Measurements from ENCODE around the gene TBC1D23.
"Not testable (repeated sequence)": the region's sequence is repeated elsewhere in the genome, so short reads cannot be mapped to it uniquely, and the experiment has no call there.

Gene TBC1D23

DNA sequence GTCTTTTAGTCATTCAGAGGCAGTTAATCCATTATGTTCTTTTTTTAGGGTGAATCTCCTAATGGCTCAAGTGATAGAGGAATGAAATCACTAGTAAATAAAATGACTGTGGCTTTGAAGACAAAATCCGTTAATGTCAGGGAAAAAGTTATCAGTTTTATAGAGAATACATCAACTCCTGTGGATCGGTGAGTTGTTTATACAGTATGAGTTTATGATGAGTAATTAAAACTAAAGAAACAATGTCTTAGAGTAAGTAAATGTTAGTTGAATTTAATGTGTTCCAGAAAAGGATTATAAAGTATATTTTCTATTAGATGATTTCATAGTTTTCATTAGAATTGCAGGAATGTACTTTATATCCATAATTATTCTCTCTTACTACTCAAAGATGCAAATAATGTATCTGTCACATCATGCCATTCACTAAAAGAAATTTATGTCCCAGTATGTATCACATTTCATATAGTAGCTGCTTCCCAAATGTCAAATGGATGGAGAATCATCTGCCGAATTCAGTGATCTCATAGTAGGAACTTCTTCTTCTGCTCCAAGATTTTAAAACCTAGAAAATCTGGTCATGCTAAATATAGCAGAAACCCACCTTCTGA is 49.7 kb downstream of the TBC1D23 start:
- DNase-seq, result no peak

- no peak for DNase-seq
Measured at GRCh38 chr3:100311011-100311410, 50.2 kb downstream of the TBC1D23 start.

DNA sequence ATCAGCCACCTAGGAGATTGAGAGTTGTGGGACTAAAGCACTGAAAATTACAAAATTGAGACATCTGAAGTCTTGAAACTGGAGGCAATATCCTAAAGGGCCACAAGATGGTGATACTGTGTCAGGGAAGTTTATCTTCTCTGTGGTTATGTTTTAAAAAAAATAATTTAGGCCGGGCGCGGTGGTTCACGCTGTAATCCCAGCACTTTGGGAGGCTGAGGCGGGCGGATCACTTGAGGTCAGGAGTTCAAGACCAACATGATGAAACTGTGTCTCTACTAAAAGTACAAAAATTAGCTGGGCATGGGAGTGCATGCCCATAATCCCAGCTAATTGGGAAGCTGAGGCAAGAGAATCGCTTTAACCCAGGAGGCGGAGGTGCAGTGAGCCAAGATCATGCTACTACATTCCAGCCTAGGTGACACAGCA is 55.9 kb downstream of the TBC1D23 start:
- DNase-seq, result peak; percentile 58

DNA sequence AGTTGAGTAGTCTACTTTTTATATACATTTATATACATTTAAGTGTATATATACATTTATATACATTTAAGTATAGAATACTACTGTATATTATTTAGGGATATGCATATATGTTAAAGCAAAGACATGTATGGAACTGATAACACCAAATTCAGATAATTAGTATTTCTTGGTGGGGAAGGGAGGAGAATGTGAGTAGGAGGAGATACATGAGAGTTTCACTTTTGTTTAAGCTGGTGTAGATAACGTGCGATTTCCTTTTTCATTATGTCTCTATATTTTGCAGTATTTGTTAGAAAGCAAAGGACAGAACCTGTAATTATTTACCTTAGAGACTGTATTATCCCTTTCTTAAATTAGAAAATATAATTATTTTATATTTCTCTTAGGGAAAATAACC is 57.1 kb downstream of the TBC1D23 start:
- no peak for DNase-seq

DNA sequence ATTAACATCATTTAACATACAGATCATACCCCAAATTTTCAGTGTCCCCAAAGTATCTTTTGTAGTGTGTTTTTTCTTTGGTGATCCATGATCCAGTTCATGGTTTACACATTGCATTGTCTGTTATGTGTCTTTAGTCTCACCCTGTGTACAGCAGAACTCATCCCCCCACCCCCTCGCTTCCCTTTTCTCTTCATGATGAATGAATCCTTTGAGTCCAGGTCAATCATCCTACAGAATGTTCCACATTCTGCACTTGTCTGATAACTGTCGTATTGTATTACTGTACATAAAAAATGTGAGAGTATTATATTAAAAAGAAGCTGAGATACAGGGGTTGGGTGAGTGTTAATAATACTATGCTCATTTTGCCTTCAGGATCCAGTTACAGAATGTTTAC is 59.2 kb downstream of the TBC1D23 start:
- no peak for DNase-seq

DNA sequence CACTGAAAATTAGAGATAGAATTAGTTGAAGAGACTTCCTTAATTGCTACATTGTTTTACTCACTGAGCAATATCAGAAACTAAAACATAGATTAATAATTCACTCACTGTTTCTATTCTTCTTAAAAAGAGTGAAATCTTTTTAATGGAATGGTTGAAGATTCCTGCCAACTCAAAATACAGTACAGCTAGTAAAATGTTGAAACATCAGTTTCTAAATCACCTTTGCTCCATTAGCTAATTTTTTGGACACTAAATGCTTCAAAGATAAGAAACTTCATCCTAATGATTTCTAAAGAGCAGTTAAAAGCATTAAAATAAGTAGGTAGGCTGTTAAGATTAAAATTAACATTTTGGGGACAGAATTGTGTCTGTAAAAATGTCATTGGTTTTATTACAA is 63.3 kb downstream of the TBC1D23 start:
- no peak for DNase-seq

DNA sequence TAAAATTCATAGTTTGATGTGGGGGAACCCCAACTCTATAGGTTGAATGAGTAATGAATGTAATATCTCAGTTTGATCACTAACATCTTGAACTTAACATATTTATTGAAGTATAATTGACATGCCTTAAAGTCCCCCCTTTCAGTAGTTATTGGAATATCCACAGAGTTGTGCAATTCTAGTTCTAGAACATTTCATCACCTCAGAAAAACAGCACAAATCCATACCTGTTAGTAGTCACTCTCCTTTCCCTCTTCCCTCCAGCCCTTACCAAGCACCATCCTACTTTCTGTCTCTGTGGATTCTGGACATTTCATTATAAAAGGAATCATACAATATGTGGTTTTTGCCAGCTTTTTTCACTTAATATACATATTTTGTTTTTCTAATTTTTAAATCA is 65.0 kb downstream of the TBC1D23 start:
- no peak for DNase-seq

GRCh38 chr3:100327377-100327776 is 66.6 kb downstream of the TBC1D23 start:
- not testable (repeated sequence) for DNase-seq

DNA sequence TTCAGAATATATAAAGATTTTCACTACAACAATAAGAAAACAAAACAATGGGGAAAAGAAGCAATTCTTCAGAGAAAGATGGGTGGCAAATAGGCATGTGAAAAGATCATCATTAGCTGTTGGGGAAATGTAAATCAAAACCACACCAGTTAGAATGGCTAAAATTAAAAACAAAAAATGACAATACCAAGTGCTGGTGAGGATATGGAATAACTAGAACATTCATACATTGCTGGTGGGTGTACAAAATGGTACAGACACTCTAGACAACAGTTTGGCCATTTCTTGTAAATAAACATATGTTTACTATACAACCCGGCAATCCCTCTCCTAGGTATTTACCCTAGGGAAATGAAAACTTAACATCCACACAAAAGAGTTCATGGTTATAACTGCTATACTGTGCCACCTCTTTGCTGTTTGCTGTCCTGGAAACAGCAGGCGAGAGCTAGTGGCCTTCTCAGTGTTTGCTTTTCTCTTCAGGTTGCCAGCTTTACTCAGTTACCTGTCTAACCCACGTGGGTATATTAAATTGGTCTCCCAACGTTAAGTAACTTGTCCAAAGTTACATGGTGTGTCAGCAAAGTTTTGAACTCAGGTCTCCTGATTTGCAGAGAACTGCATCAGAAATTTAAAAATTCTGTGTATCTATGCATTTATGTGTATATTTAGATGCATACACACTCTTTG is 69.2 kb downstream of the TBC1D23 start:
- no peak for DNase-seq

DNA sequence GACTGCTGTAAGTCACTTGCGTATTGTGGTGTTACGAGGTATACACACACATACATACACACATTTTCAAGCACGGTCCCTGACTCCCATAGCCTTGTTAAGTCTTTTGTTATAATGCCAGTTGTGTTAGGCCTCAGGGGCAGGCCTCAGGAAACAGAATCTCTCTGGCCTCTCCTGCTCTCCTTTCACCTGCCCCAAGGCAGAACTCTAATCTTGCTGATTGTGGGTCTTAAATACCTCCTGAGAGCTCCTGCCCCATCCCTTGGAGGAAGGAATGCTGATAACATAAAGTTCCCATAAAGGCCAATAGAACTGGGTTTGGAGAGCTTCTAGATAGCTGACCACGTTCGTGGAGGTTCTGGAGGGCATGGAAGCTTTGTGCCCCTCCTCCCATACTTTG is 69.9 kb downstream of the TBC1D23 start:
- no peak for DNase-seq

GRCh38 chr3:100331660-100332059 is 70.9 kb downstream of the TBC1D23 start:
- no peak for DNase-seq

DNA sequence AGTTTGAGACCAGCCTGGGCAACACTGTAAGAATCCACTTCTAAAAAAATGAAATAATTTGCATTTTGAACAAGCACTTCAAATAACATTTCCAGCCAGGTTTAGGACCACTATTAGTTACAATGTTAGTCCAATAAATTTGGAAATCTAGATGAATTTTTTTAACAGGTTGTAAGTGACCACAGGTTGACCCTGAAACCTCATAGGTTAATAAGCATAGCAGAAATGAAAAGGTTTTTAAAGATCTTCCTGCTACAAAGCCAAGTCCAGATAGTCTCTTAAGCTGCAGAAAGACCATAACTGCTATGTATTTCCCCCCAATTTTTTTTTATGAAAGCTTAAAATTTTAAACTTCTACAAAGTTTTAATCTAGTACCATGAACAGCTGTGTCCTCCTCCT is 72.3 kb downstream of the TBC1D23 start:
- no peak for DNase-seq

DNA sequence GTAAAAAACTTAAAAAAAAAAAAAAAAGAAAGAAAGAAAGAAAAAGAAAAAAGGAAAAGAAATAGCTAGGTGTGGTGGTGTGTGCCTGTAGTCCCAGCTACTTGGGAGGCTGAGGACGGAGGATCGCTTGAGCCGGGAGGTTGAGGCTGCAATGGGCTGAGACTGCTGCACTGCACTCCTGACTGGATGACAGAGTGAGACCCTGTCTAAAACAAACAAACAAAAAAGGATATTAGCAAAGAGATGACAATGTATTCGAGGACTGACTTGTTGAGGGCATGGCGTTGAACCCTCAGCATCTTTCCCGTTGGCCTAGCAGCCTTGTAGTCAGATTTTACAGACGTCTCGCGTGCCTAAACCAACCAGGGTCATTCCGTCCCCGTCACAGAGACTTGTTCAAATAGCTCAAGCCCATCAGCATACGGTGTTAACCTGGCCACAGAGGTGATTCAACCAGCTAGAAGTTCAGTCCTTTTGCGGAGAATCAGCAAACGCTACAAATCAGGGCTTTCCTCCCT is 73.2 kb downstream of the TBC1D23 start:
- no peak for DNase-seq

DNA sequence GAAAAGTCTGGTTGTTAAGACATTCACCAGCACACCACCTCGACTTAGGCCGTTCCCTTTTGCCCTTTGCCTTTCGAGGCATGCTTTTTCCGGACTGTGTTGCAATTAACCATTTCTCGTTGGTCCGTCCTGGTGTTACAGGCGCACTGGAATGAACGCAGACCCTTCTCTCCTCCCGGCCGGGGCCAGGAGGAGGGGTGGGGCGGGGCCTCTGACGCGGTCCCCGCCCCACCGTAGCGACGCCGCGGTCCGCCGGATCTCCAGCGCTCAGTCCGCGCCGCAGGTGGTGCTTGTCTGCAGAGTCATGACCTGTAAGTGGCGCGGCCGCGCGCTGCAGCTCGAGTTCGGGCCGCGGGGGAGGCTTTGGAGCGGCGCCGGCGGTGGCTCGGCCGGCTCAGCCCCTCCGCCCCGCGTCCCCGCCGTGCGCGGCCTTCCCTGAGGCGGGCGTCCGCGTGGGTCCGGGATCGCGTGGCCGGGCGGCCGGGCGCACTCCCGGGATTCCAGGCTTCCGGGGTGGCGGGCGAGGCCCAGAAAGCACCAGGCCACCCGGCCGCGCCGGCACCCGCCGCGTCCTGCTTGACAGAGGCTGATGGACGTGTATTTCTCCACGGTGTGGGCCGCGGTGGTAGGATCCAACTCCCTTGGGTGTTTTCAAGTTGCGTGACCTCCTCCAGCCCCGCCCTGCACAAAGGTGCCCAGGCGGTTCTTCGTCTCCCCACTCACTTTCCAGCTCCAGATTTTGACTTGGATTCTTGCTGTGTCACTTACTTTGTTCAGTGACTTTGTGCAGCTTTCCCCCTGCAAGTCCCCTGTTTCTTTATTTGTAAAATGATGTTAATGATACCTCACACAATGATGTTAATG is 73.9 kb downstream of the TBC1D23 start, which contains the start of gene NIT2:
TSS of gene NIT2 (plus strand) at position 270 of the 864 bp plus-strand sequence. CDS start at position 305, 35 bp downstream.
- peak; percentile 73 for DNase-seq

GRCh38 chr3:100335434-100335833 is 74.6 kb downstream of the TBC1D23 start:
- DNase-seq, result no peak

DNA sequence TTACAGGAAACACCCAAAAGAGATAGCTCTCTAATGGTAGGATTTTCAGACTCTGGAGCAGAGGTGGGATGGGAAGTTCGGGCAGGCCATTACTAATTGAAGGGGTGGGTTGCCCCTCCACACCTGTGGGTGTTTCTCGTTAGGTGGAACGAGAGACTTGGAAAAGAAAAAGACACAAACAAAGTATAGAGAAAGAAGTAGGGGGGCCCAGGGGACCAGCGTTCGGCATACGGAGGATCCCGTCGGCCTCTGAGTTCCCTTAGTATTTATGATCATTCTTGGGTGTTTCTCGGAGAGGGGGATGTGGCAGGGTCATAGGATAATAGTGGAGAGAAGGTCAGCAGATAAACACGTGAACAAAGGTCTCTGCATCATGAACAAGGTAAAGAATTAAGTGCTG is 75.4 kb downstream of the TBC1D23 start:
- not testable (repeated sequence) for DNase-seq

DNA sequence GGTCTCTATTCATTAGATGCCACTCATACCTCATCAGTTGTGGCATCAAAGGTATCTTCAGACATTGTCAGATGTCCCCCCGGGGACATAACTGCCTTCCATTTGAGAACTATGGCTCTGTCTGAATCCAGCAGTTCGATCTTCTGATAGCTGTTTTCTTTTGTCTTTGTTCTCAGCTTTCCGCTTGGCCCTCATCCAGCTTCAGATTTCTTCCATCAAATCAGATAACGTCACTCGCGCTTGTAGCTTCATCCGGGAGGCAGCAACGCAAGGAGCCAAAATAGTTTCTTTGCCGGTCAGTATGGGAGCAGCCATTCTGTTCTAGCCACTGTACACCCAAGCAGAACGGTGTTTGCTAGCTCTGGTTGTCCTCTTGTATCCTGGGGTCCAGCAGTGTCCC is 78.1 kb downstream of the TBC1D23 start:
- no peak for DNase-seq

DNA sequence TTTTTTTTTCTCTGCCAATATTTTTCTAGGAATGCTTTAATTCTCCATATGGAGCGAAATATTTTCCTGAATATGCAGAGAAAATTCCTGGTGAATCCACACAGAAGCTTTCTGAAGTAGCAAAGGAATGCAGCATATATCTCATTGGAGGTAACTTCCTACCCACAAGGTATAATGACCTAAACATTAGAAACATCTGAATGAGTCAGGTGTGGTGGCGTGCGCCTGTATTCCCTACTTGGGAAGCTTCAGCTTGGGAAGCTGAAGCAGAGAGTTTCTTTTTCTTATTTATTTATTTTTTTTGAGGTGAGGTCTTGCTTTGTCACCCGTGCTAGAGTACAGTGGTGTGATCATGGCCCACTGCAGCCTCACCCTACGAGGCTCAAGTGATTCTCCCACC is 79.0 kb downstream of the TBC1D23 start:
- no peak for DNase-seq

- DNase-seq, result no peak
Measured at GRCh38 chr3:100340527-100340926, 79.7 kb downstream of the TBC1D23 start.

DNA sequence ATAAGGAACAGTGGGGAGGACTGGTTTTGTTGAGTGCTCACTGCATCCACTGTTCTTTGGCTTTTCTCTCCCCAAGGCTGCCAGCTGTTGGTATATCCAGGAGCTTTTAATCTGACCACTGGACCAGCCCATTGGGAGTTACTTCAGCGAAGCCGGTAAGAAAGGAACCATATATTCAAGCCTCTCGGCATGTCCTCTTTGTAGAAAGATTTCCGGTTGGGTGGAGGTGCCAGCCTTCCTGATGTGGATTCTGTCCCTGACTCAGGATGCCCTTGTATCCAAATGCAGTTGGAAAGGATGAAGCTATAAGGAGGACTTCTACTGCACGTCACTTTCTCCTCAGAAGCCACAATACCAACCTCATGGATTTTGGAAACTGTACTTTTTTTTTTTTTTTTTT is 87.9 kb downstream of the TBC1D23 start:
- no peak for DNase-seq

GRCh38 chr3:100351770-100352169 is 91.0 kb downstream of the TBC1D23 start:
- not testable (repeated sequence) for DNase-seq

- DNase-seq, result peak; percentile 62
Measured at GRCh38 chr3:100352296-100353231, 91.8 kb downstream of the TBC1D23 start.

Data from fibroblast of skin of abdomen (primary cell).